Anterior cingulate cortex (tissue), 58 donors: ENCODE results near the gene THBS2.
"Not testable (repeated sequence)": the region's sequence is repeated elsewhere in the genome, so short reads cannot be mapped to it uniquely, and the experiment has no call there.

Experiments used
- DNase-seq, 58 donors: peaks; one replicate each; lab custom pipeline; 2025; lab: John Stamatoyannopoulos, UW

The THBS2 gene

GRCh38 chr6:169189182-169189581, 64.5 kb downstream of the THBS2 start:
- no peak for DNase-seq

DNA sequence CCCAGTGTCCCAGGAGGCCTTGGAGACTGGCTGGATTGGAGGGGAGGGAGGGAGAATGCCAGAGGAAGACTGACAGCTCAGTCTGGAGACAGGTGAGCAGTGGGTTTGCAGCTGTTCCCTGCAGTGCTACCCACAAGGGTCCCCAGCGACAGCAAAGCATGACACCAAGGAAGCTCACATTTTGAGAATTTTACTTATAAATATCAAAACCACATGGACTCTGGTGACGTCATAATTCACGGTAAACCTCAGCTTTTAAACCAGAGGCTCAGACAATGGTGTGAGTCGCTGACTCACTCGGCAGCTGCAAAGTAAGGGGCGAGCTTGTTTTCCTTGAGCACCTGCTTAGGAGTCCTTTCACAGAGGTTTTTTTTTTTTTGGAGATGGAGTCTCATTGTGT, 65.2 kb downstream of the THBS2 start:
- DNase-seq = no peak

DNA sequence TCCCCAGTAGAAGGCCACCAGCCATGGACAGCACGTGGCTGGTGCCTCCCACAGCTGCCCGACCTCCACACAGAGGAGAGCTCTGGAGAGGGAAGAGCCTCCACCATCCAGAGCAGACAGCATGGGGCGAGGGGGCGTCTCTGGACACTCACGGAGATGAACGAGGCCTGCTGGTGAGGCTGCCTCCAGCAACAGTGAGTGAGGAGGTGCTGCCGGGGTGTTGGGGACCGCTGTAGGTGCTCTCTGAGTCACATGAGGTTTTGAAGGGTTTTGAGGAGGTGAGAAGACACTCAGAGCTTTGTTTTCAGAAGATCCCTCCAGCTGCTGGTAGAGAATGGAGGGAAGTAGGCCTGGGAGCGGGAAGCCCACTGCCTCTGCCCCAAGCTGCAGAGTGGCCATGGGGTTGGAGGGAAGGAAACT, 65.6 kb downstream of the THBS2 start:
- no peak for DNase-seq

- DNase-seq = no peak
Observed at GRCh38 chr6:169186496-169187169, 67.0 kb downstream of the THBS2 start.

GRCh38 chr6:169185692-169186485, 67.8 kb downstream of the THBS2 start:
- DNase-seq = no peak

DNA sequence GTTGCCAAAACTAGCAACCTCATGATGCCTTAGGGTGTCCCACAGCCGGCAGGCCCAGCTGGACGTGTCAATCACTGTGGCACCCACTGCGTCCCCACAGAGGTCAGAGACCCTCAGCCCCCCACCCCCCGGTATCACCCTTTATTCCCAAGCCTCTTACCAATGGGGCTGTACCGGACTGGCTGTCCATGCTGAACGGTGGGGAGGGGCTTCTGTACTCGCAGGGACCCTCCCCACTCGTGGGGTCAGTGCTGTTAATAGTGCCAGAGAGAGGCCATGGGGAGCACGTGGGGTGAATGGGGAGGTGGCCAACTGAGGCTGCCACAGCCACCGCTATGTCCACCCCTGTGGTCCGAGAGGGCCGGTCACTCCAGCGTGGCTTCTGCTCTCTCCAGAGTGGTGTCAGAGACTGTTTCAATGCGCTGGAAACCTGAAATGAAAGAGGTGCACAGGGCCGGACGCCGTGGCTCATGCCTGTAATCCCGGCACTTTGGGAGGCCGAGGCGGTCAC, 68.6 kb downstream of the THBS2 start:
- DNase-seq = no peak

GRCh38 chr6:169184419-169184818, 69.2 kb downstream of the THBS2 start:
- DNase-seq = no peak

DNA sequence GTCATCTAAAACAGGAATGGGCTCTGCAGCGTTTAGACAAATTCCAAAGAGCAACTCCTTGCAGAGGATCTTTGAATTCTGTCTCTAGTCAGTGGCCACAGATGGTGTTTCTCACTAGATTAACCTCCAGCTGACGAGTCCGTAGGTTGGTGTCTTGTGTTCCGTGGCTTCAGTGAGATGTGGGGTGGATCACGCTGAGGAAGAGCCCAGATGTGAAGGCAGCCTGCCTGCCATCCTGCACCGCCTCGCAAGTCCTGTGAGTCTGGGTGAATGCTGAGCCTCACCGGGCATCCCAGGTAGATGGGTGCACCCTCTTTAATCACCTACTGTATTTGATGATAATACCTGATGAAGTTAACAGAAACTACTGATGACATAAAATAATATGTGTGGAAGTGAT, 70.4 kb downstream of the THBS2 start:
- DNase-seq = no peak

DNA sequence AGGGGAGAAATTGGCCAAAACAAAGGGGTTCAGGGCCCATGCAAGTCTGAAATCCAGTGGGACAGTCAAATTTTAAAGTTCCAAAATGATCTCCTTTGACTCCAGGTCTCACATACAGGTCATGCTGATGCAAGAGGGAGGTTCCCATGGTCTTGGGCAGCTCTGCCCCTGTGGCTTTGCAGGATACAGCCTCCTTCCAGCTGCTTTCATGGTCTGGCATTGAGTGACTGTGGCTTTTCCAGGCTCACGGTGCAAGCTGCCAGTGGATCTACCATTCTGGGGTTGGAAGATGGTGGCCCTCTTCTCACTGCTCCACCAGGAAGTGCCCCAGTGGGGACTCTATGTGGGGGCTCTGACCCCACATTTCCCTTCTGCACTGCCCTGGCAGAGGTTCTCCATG, 73.8 kb downstream of the THBS2 start:
- not testable (repeated sequence) for DNase-seq

DNA sequence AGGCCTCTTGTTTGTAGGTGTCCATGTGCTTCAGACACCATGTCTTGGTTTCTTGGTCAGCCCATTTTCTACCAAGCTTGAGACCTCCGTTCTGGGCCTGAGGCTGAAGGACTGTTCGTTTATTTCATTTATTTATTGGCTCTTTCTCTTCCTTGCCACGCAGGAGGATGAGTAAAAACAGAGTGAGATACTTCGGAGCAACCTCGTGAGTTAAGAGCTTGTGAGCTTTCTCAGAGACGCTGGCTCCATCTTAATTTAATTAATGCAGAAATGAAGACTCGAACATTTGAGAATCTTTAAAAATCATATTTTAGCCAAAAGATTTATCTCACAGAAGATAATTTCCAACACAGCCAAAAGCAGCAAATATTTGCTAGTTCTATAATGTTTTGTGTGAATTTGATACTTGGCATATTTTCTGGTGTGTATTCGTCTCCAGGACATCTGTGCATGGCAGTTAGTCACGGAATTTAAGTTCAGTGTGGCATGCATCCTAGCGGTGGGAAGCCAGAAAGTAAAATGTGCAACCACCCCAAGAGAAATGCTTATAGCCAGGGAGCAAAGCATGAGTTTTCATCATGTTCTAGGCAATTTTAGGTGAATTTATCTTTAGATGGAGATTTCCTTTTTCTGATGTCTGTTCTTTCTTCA, 76.0 kb downstream of the THBS2 start:
- peak in 2 of 58 donors; percentile 17 to 31 for DNase-seq

- DNase-seq = no peak
Observed at GRCh38 chr6:169176361-169176991, 77.2 kb downstream of the THBS2 start.

GRCh38 chr6:169175360-169175887, 78.2 kb downstream of the THBS2 start:
- DNase-seq = no peak

- DNase-seq = peak in 6 of 58 donors; percentile 4 to 28 (median 10)
Observed at GRCh38 chr6:169174516-169175359, 78.9 kb downstream of the THBS2 start.

GRCh38 chr6:169173532-169174268, 79.9 kb downstream of the THBS2 start:
- no peak for DNase-seq

DNA sequence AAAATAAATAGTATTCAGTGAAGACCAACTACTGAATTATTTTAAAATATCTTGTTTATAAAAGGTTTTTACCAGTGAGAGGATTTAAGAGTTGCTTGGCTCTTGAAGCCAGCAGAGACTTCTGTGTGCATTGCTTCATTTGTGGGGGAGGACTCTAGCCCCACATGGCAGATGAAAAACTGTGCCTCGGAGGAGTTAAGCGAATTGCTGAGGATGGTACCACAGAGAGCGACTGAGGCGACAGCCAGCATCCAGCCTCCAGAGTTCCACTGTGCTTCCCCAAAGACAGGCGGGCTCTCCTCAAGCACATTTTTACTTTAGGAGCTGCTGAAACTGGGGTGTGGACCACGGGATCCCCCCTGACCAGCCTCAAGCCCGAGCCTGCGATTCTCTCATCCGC, 80.7 kb downstream of the THBS2 start:
- peak in 17 of 58 donors; percentile 7 to 52 (median 27) for DNase-seq

- no peak for DNase-seq
Observed at GRCh38 chr6:169172456-169172855, 81.2 kb downstream of the THBS2 start.

DNA sequence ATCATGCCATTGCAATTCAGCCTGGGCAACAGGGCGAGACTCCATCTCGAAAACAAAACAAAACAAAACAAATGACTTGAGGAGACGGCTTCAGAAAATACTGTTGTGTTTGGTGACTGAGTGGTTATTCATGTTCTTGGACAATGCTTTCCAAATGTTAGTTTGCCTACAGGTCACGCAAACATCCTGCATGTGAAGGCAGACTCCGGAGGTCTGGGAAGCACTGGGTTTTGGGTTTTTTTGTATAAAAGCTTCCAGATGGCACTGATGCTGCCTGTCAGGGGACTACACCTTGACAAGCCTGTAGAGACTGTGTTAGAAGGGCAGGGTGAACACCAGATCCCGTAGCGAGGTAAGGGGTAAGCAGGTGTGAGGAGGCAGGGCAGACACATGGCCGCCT, 81.7 kb downstream of the THBS2 start:
- no peak for DNase-seq

DNA sequence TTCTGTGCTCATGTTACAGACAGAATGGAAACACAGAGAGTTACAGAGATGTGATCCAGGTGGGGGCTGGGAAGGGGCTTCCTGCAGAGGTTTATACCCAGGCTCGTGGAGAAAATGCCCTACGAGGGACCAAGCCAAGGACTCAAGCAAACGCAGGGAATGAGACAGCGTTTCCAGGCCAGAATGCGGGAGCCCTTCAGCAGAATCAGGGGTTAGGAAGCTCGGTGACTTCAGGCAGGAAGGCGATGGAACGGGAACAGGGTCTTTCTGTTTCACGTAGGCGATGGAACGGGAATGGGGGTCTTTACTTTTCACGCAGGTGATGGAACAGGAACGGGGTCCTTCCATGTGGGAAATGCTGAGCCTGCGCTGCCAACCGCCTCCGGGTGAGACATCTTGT, 82.6 kb downstream of the THBS2 start:
- no peak for DNase-seq

DNA sequence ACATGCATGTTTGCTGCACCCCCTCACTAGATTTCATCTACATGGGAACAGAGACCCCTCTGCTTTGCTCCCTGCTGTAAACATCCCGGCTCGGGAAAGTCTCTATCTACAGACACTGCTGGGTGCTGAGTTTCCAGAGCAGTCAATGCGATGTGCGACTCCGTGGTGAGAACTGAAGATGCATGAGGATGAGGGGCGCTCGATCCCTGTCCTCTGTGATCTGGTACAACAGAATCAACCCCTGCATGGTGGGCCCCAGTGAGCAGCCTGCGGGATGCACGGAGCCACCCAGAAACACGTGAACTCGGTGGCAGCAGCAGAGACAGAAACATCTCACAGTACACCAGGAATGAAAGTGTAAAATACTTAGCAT, 83.1 kb downstream of the THBS2 start:
- DNase-seq = no peak
